OCI-LY7 (cell line): ENCODE measurements around the gene BPIFB2. TPM values are rescaled to one million over a fixed set of nuclear protein-coding genes. Genes with fewer than 3 reads are reported as not detected.

ENCODE experiments used
- BruUV-seq: library from RNA; stranded (reverse); fragments of 400-500 nt; replicated peaks from 2 replicates; lab custom pipeline; 2021; lab: Mats Ljungman, UMichigan
- CTCF ChIA-PET: fragments of 300-600 bp; sonication (Branson Sonifier 250); formaldehyde crosslinking; loops from one replicate; lab custom pipeline; 2022; ENCODE audit warnings: antibody characterized with exemption; ENCODE audit not compliant: unreplicated experiment; lab: Charles Lee
- POLR2A ChIA-PET: fragments of 300-600 bp; sonication (Branson Sonifier 250); formaldehyde crosslinking; loops from one replicate; lab custom pipeline; 2022; ENCODE audit warnings: antibody characterized with exemption; lab: Charles Lee
- DNase-seq: peaks from one replicate; pipeline ENCODE4 v3.0.0-alpha.2; 2015; ENCODE audit warnings: low spot score
- H2AFZ ChIP-seq: fragments of 200-600 bp; sonication (generic), shearing (Covaris generic); 2 replicates; pipeline ENCODE4 v1.6.1; 2014; ENCODE audit warnings: mild to moderate bottlenecking, antibody characterized with exemption, low read length, moderate library complexity
- H3K27ac ChIP-seq: fragments of 200-600 bp; sonication (generic); 2 replicates; pipeline ENCODE4 v1.5.1; 2014; ENCODE audit warnings: mixed run types, low read depth, mild to moderate bottlenecking, moderate library complexity, low read length, inconsistent platforms; ENCODE audit not compliant: poor library complexity, severe bottlenecking
- H3K36me3 ChIP-seq: fragments of 200-600 bp; sonication (generic); 2 replicates; pipeline ENCODE4 v1.6.1; 2014; ENCODE audit warnings: mild to moderate bottlenecking, antibody characterized with exemption, low read length, moderate library complexity, mixed read lengths; ENCODE audit not compliant: insufficient read depth
- H3K4me1 ChIP-seq: fragments of 200-600 bp; sonication (generic); 2 replicates; pipeline ENCODE4 v1.5.1; 2014; ENCODE audit warnings: mild to moderate bottlenecking, low read length; ENCODE audit not compliant: insufficient read depth, poor library complexity, severe bottlenecking
- H3K4me2 ChIP-seq: fragments of 200-600 bp; sonication (generic); 2 replicates; pipeline ENCODE4 v1.6.1; 2014; ENCODE audit warnings: mild to moderate bottlenecking, low read length
- H3K4me3 ChIP-seq: fragments of 200-600 bp; sonication (generic); 2 replicates; pipeline ENCODE4 v1.5.1; 2014; ENCODE audit warnings: mild to moderate bottlenecking, low read depth, low read length; ENCODE audit not compliant: poor library complexity, severe bottlenecking
- H3K79me2 ChIP-seq: fragments of 200-600 bp; sonication (generic); 2 replicates; pipeline ENCODE4 v1.6.1; 2016; ENCODE audit warnings: low read depth, mild to moderate bottlenecking, low read length, moderate library complexity, mixed read lengths; ENCODE audit not compliant: insufficient read depth
- H3K9me2 ChIP-seq: fragments of 200-600 bp; sonication (generic); 2 replicates; pipeline ENCODE4 v1.6.1; 2016; ENCODE audit warnings: mild to moderate bottlenecking, low read length, mixed read lengths; ENCODE audit not compliant: insufficient read depth
- H3K9me3 ChIP-seq: fragments of 200-600 bp; sonication (generic); 2 replicates; pipeline ENCODE4 v1.6.1; 2014; ENCODE audit warnings: mild to moderate bottlenecking, mixed run types, low read length, mixed read lengths
- H4K20me1 ChIP-seq: fragments of 200-600 bp; sonication (generic); 2 replicates; pipeline ENCODE4 v1.6.1; 2014; ENCODE audit warnings: mild to moderate bottlenecking, antibody characterized with exemption, low read length, moderate library complexity, mixed read lengths; ENCODE audit not compliant: insufficient read depth
- CTCF ChIP-seq: fragments of 200-600 bp; sonication (generic); conservative IDR thresholded peaks from 2 replicates; pipeline ENCODE4 v1.5.1; 2014; ENCODE audit warnings: mild to moderate bottlenecking, antibody characterized with exemption, low read length, moderate library complexity, mixed read lengths
- EZH2phosphoT487 ChIP-seq: fragments of 200-600 bp; sonication (generic); IDR thresholded peaks from 2 replicates; pipeline ENCODE4 v1.6.1; 2018; ENCODE audit warnings: low read depth, borderline replicate concordance, mild to moderate bottlenecking, mixed run types, antibody characterized with exemption, low read length, moderate library complexity, mixed read lengths
- intact Hi-C: fragments of 100-400 bp; cut with micrococcal nuclease; formaldehyde crosslinking; loops from one replicate; pipeline ENCODE4 v1.10.0; 2022; ENCODE audit not compliant: unreplicated experiment
- total RNA-seq, 2 experiments: library from RNA; depleted of rRNA in 1 of 2; stranded (reverse); fragments of >200 nt in 1 of 2; shearing (Covaris generic) in 1 of 2; gene quantifications; 2 replicates each; pipeline ENCODE4 v1.2.3, GENCODE V29; 2014 to 2022

Gene BPIFB2
- total RNA-seq, 2 experiments from 2014 or later: not detected

- BruUV-seq: no TSS peak
- intact Hi-C loops: no loop called here
Observed at GRCh38 chr20:33046412-33046811, 38.9 kb downstream of the BPIFB2 start.

GRCh38 chr20:33051333-33051732 is 43.8 kb downstream of the BPIFB2 start:
- no peak overlapping the region for H2AFZ ChIP-seq
- intact Hi-C loops: no loop called here
- CTCF ChIA-PET: no interaction called here
- TF ChIP-seq CTCF (no peak), EZH2phosphoT487 (no peak)
- no peak overlapping the region for H3K27ac ChIP-seq
- DNase-seq: no peak
- H4K20me1 ChIP-seq: no peaks in the 10 kb centered on the region
- H3K4me3 ChIP-seq: no peak overlapping the region
- no peaks in the 10 kb centered on the region for H3K9me3 ChIP-seq
- BruUV-seq: no TSS peak
- no peaks in the 10 kb centered on the region for H3K79me2 ChIP-seq
- H3K4me2 ChIP-seq: no peak overlapping the region
- POLR2A ChIA-PET: no interaction called here
- H3K4me1 ChIP-seq: no peaks in the 10 kb centered on the region
- no peaks in the 10 kb centered on the region for H3K9me2 ChIP-seq
- no peaks in the 10 kb centered on the region for H3K36me3 ChIP-seq

More at GRCh38 chr20:33046412-33046811, 38.9 kb downstream of the BPIFB2 start:
- Histone ChIP-seq H3K27ac (no peak overlapping the region), H4K20me1 (no peaks in the 10 kb centered on the region), H3K9me3 (no peaks in the 10 kb centered on the region), H3K4me1 (no peaks in the 10 kb centered on the region), H3K9me2 (no peaks in the 10 kb centered on the region), H3K4me2 (no peak overlapping the region), H2AFZ (no peak overlapping the region), H3K36me3 (no peaks in the 10 kb centered on the region), H3K4me3 (no peak overlapping the region), H3K79me2 (no peaks in the 10 kb centered on the region)
- ChIA-PET POLR2A (interaction anchor here (0.6 kb wide), 1 partner anchor 1166 kb away, joined by 4 read pairs; no protein-coding TSS in a partner anchor), CTCF (no interaction called here)
- no peak for DNase-seq
- no peak for TF ChIP-seq CTCF

GRCh38 chr20:33053291-33054106 is 46.0 kb downstream of the BPIFB2 start, which contains the start of gene BPIFB3:
Gene BPIFB3 (plus strand): TSS chr20:33053903. CDS start chr20:33055436, 1,533 bp downstream.
- TF ChIP-seq EZH2phosphoT487 (no peak), CTCF (no peak)
- H3K9me2 ChIP-seq: no peaks in the 10 kb centered on the region
- H4K20me1 ChIP-seq: no peaks in the 10 kb centered on the region
- H3K4me2 ChIP-seq: no peak within 1 kb of the TSS
- no TSS peak for BruUV-seq
- CTCF ChIA-PET: no interaction called here
- no peak within 1 kb of the TSS for H2AFZ ChIP-seq
- intact Hi-C loops: no loop called here
- H3K27ac ChIP-seq: no peak within 1 kb of the TSS
- no peaks in the 10 kb centered on the region for H3K79me2 ChIP-seq
- POLR2A ChIA-PET: no interaction called here
- H3K4me1 ChIP-seq: no peaks in the 10 kb centered on the region
- H3K9me3 ChIP-seq: no peaks in the 10 kb centered on the region
- DNase-seq: no peak
- H3K4me3 ChIP-seq: no peak within 1 kb of the TSS
- no peaks in the 10 kb centered on the region for H3K36me3 ChIP-seq
